ENCODE results near the gene YLPM1. TPM values are rescaled to one million over a fixed set of nuclear protein-coding genes. Genes with fewer than 3 reads are reported as not detected.

Gene YLPM1
- polyA plus RNA-seq, 3 donors, result 2.9 to 19.2 (median 6.2) TPM

- Histone ChIP-seq H3K27me3 (ENCODE audit: control insufficient read depth in 2 of 2, insufficient read depth in 2 of 2, low read length in 2 of 2) (no peaks in the 10 kb centered on the region), H3K9ac (ENCODE audit: insufficient read depth, low read length, poor library complexity, severe bottlenecking) (no peak overlapping the region), H3K36me3 (replicated peaks in 1 of 2; ENCODE audit: control insufficient read depth in 1 of 2, insufficient read depth in 2 of 2, low read length in 2 of 2) (no peaks in the 10 kb centered on the region), H3K9me3 (replicated peaks in 1 of 2; ENCODE audit: control insufficient read depth in 1 of 2, insufficient read depth in 1 of 2, low read length in 2 of 2) (no peaks in the 10 kb centered on the region), H2AFZ (ENCODE audit: insufficient read depth, low read depth, low read length, poor library complexity, severe bottlenecking) (no peak overlapping the region), H3K79me2 (ENCODE audit: insufficient read depth, low read length) (no peaks in the 10 kb centered on the region), H3K4me3 (replicated peaks in 1 of 3; ENCODE audit: low read depth in 2 of 3, low read length in 3 of 3) (no peak overlapping the region), H3K4me1 (ENCODE audit: control insufficient read depth in 1 of 2, insufficient read depth in 2 of 2, low read length in 2 of 2) (no peaks in the 10 kb centered on the region), H3K4me2 (replicated peaks; ENCODE audit: extremely low read depth, low read length, poor library complexity, severe bottlenecking) (no peak overlapping the region), H4K20me1 (ENCODE audit: insufficient read depth, low read length) (no peaks in the 10 kb centered on the region), H3K27ac (ENCODE audit: low read depth in 1 of 2, low read length in 2 of 2) (no peak overlapping the region)
- Mint-ChIP-seq H3K4me1 (no peaks in the 10 kb centered on the region), H3K4me3 (no peak overlapping the region), H3K36me3 (no peaks in the 10 kb centered on the region), H3K9me3 (no peaks in the 10 kb centered on the region), H3K27ac (no peak overlapping the region), H3K27me3 (ENCODE audit: low read depth in 3 of 3) (peaks cover 0 to 4% (median 0%) of the 10 kb centered on the region in 3 donors)
- 100% methylated on average over 1 of the region's 2 CpGs for WGBS (ENCODE audit: insufficient coverage)
- intact Hi-C loops (cut with micrococcal nuclease), result no loop called here
- TF ChIP-seq CTCF (IDR thresholded peaks at IDR 0.05), result no peak
- DNase-seq, result peak in 1 of 3 donors; percentile 31
These were observed 85.7 kb downstream of the YLPM1 start for GRCh38 chr14:74848768-74849167.

DNA sequence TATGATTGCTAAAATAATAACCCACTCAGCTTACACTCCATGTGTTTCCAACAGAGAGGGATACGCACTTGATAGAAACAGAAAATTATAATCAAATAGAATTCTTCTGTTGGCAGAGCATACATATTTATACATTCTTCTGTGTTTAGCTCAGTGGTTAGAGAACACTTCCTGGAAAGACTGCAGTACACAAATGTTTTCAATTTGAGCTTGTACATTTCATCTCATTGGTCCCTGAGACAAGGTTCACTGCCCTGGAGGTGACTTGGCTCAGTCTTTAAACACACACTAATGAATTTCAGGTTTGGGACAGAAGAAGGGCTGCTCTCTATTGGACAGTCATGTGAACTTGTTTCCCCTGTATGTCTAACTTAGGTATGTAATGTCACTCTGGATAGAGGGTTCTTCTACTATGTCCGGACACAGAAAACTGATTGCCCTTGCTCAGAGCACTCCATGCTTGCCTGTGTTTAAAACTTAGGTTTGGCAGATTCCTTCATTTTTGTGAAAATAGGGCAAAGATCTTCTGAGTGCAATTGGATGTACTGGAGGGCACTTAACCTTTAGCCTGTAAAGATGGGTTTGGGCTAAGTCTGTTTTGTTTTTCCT is 89.9 kb downstream of the YLPM1 start:
- peaks cover 0 to 6% (median 0%) of the 10 kb centered on the region in 3 donors for H3K27me3 Mint-ChIP-seq (ENCODE audit: low read depth in 3 of 3)
- no peak overlapping the region for H2AFZ ChIP-seq (ENCODE audit: insufficient read depth, low read depth, low read length, poor library complexity, severe bottlenecking)
- H3K9me3 ChIP-seq (replicated peaks in 1 of 2; ENCODE audit: control insufficient read depth in 1 of 2, insufficient read depth in 1 of 2, low read length in 2 of 2), result no peaks in the 10 kb centered on the region
- no peak for DNase-seq
- no peak overlapping the region for H3K4me3 ChIP-seq (replicated peaks in 1 of 3; ENCODE audit: low read depth in 2 of 3, low read length in 3 of 3)
- no peaks in the 10 kb centered on the region for H3K9me3 Mint-ChIP-seq
- no peaks in the 10 kb centered on the region for H3K79me2 ChIP-seq (ENCODE audit: insufficient read depth, low read length)
- H3K4me1 ChIP-seq (ENCODE audit: control insufficient read depth in 1 of 2, insufficient read depth in 2 of 2, low read length in 2 of 2), result no peaks in the 10 kb centered on the region
- WGBS (ENCODE audit: insufficient coverage), result no CpG with 5 or more reads among the region's 2 CpGs
- no peaks in the 10 kb centered on the region for H4K20me1 ChIP-seq (ENCODE audit: insufficient read depth, low read length)
- no peak overlapping the region for H3K27ac Mint-ChIP-seq
- TF ChIP-seq CTCF (IDR thresholded peaks at IDR 0.05), result no peak
- intact Hi-C loops (cut with micrococcal nuclease), result no loop called here
- H3K27ac ChIP-seq (ENCODE audit: low read depth in 1 of 2, low read length in 2 of 2), result no peak overlapping the region
- peaks cover 7% of the 10 kb centered on the region for H3K4me1 Mint-ChIP-seq
- no peaks in the 10 kb centered on the region for H3K36me3 ChIP-seq (replicated peaks in 1 of 2; ENCODE audit: control insufficient read depth in 1 of 2, insufficient read depth in 2 of 2, low read length in 2 of 2)
- no peak overlapping the region for H3K4me3 Mint-ChIP-seq
- no peak overlapping the region for H3K9ac ChIP-seq (ENCODE audit: insufficient read depth, low read length, poor library complexity, severe bottlenecking)
- H3K36me3 Mint-ChIP-seq, result no peaks in the 10 kb centered on the region
- no peaks in the 10 kb centered on the region for H3K27me3 ChIP-seq (ENCODE audit: control insufficient read depth in 2 of 2, insufficient read depth in 2 of 2, low read length in 2 of 2)
- H3K4me2 ChIP-seq (replicated peaks; ENCODE audit: extremely low read depth, low read length, poor library complexity, severe bottlenecking), result no peak overlapping the region
